Left lobe of liver (tissue), 2 donors: Measurements from ENCODE around the gene TRIM69. TPM values are rescaled to one million over a fixed set of nuclear protein-coding genes. Genes with fewer than 3 reads are reported as not detected.
"Not testable (repeated sequence)": the region's sequence is repeated elsewhere in the genome, so short reads cannot be mapped to it uniquely, and the experiment has no call there.

Source experiments
- ATAC-seq: fragments of 200-7000 bp; cut with Tn5 transposase; one replicate; pipeline ENCODE4 v1.9.1; 2020; ENCODE audit warnings: mild to moderate bottlenecking, moderate library complexity
- DNase-seq: peaks from one replicate; pipeline ENCODE4 v3.0.0-alpha.2; 2020; ENCODE audit warnings: low spot score
- total RNA-seq: library from RNA; stranded (reverse); gene quantifications from one replicate; pipeline ENCODE4 v1.2.1, GENCODE V29; 2021
- donor health status: DM: no; HTN: no; CAD: no; lungs with moderate emphysema.
- donor health status: DM: no; HTN: yes; CAD: no.

TRIM69 gene
- total RNA-seq, 1 donor from 2014 or later = 5.2 TPM

DNA sequence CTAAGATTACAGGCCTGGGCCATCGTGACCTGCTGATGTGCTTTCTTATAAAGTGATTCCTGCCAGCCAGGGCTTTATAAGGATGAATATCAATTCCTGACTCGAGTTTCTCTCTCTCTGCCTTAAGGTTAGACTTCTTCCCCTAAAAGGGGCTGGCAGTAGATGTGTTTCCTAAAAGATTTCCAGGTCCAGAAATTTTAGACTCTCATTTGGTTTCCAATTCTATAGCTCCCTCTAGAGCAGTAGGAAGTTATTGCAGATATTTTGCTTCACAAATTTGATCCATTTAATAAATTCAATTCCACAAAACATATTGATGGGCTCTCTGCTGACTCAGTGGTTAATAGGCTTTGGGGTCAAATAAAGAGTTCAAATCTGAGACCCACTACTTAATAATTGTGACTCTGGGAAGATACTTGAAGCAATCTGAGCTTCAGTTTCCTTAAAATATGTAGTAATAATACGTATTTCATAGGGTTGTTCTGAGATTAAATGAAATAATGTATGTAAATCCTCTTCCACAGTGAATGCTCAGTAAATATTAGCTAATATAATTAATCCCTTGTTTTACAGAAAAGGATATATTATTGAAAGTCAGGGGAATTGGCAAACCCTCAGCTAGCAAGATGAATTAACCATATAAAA is 2.1 kb downstream of the TRIM69 start:
- ATAC-seq = peak; percentile 82
- no peak for DNase-seq

DNA sequence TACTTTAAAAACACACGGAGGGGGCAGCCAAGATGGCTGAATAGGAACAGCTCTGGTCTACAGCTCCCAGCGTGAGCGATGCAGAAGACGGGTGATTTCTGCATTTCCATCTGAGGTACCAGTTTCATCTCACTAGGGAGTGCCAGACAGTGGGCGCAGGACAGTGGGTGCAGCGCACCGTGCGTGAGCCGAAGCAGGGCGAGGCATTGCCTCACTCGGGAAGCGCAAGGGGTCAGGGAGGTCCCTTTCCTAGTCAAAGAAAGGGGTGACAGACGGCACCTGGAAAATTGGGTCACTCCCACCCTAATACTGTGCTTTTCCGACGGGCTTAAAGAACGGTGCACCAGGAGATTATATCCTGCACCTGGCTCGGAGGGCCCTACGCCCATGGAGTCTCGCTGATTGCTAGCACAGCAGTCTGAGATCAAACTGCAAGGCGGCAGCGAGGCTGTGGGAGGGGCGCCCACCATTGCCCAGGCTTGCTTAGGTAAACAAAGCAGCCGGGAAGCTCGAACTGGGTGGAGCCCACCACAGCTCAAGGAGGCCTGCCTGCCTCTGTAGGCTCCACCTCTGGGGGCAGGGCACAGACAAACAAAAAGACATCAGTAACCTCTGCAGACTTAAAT is 3.0 kb downstream of the TRIM69 start:
- ATAC-seq, DNase-seq: not testable (repeated sequence)

DNA sequence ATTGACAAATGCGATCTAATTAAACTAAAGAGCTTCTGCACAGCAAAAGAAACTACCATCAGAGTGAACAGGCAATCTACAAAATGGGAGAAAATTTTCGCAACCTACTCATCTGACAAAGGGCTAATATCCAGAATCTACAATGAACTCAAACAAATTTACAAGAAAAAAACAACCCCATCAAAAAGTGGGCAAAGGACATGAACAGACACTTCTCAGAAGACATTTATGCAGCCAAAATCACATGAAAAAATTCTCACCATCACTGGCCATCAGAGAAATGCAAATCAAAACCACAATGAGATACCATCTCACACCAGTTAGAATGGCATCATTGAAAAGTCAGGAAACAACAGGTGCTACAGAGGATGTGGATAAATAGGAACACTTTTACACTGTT is 7.1 kb downstream of the TRIM69 start:
- not testable (repeated sequence) for DNase-seq, ATAC-seq

DNA sequence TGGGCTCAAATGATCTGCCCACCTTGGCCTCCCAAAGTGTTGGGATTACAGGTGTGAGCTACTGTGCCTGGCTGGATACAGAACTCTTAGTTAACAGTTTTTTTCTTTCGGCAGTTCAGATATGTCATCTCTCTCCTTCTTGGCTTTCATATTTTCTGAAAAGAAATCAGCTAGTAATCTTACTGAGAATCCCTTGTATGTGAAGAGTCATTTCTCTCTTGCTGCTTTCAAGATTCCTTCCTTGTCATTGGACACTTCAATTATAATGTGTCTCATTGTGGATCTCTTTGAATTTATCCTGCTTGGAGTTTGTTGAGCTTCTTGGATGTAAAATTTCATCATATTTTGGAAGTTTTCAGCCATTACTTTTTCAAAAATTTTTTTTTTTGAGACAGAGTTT is 17.0 kb downstream of the TRIM69 start:
- DNase-seq (no peak), ATAC-seq (no peak)

DNA sequence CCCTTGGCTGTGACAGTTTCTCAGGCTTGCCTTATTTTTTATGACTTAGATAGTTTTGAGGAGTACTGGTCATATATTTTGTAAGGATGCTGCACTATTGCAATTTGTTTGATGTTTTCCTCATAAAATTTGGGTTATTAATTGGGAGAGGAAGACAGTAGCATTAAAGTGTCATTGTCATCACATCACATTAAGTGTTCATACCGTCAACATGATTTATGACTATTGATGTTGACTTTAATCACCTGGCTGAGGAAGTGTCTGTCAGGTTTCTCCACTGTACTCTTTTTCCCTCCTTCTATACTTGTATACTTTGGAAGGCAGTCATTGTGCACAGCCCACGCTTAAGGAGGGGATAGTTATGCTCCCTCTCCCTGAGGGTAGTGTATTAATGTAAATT is 26.9 kb downstream of the TRIM69 start:
- DNase-seq = no peak
- ATAC-seq = no peak

DNA sequence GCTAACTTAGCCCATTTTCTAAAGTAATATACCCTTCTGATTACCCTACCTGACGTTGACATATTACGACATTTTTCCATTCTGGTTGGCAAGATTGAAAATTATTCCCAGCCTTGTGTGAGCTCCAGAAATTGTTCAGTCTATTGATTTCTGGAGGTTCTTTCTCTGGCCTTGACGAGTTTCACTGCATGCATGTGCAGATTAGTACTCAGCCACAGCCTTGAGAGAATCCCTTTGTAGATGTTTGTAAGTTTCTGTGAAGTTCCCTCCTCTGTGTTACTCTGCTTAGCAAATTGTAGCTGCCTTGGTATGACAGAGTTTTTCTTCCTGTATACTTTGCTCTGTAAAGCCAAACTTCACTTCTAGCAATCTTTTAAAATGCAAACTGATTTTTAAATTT is 27.5 kb downstream of the TRIM69 start:
- DNase-seq = no peak
- ATAC-seq = no peak

DNA sequence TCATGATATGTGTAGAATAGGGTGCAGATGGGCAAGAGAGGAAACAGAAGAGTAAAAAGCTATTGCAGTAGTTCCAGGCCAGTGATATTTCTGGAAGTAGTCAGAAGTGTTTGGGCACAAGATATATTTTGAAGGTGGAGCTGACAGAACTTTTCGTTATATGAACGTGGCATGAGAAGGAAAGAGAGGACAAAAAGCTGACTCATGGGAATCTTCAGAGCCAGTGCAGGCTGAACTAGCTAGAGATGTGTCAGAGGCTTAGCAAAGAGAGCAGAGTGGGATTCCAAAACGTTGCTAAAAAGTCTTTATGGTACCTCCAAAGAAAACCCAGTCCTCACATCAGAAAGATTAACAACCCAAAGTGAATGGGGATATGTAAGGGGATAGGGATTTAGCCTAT is 28.7 kb downstream of the TRIM69 start:
- no peak for DNase-seq
- no peak for ATAC-seq

- DNase-seq = no peak
- no peak for ATAC-seq
These were observed 33.2 kb downstream of the TRIM69 start for GRCh38 chr15:44769521-44769920.

DNA sequence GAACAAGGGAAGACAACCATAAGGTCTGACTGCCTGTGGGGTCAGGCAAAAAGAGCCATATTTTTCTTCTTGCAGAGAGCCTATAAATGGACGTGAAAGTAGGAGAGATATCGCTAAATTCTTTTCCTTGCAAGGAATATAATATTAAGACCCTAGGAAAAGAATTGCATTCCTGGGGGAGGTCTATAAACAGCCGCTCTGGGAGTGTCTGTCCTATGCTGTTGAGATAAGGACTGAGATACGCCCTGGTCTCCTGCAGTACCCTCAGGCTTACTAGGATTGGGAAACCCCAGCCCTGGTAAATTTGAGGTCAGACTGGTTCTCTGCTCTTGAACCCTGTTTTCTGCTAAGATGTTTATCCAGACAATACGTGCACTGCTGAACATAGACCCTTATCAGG is 34.4 kb downstream of the TRIM69 start:
- DNase-seq, ATAC-seq: not testable (repeated sequence)

GRCh38 chr15:44775953-44776352 is 39.6 kb downstream of the TRIM69 start:
- DNase-seq (no peak), ATAC-seq (no peak)

DNA sequence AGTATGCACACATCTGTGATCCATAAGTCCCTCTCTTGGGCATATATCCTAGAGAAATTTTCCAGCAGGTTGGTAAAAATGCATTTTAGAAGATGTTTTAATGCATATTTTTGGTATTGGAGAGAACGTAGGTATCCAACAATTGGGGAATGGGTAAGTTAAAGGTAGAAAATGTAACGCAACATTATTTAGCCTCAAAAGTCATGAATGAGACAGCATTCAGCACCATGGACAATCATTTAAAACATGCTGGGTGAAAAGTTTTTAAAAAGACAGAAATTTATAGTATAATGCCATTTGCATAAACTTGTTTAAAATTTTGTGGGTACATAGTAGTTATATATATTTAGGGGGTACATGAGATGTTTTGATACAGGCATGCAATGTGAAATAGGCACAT is 43.4 kb downstream of the TRIM69 start:
- DNase-seq (no peak), ATAC-seq (no peak)

DNA sequence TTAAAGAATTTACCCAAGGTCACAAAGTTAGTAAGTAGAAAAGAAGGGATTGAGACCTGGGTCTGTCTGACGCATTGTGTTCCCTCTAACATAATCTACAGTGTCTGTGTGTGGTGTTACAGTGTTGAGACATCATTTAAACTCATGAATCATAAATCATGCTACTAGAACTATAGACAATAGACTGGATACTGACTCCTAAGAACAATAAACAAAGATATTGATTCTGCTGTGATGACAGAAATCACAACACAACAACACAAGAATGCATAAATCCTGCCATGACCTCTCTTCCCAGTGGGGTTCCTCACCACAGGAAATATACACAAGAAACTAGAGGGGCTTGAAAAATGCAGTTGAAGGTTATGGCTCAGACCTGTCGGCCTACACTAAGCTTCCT is 44.3 kb downstream of the TRIM69 start:
- DNase-seq (no peak), ATAC-seq (no peak)

DNA sequence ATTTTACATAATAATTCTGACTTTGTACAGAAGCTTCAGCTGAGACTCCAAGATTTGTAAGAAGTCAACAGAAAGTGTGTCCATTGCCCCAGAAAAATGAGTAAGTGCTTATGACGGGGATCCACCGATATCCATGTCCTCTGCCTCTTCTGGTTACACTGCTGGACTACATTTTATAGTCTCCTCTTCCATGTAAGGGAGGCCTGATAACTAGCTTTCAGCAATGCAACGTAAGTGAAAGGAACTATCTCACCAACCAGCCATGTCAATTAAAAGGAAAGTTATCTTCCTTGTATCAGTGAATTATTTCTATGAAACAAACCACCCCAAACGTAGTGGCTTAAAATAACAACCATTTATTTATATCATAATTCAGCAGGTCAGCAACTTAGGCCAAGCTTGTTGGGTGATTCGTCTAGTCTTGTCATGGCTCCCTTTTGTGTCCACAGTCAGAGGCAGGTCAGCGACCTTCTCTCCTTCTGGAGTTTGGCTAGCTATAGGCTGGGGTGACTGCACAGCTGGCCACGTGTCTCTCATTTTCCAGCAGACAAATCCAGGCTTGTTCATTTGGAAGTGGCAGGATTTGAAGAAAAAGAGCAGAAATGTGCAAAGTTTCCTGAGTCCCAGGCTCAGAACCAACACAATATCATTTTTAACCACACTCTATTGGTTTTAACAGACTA is 44.9 kb downstream of the TRIM69 start:
- ATAC-seq (no peak), DNase-seq (no peak)

GRCh38 chr15:44782516-44782915 is 46.2 kb downstream of the TRIM69 start:
- DNase-seq = no peak
- no peak for ATAC-seq

DNA sequence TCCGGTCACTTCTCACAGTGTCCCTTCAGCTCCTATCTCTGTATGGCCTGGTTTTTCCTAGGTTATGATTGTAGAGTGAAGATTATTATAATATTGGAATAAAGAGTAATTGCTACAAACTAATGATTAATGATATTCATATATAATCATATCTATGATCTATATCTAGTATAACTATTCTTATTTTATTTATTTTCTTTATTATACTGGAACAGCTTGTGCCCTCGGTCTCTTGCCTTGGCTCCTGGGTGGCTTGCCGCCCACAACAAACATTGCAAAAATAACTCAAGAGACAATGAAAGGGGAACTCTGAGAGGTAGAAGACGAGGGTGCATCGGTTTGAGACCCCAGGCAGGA is 48.6 kb downstream of the TRIM69 start:
- not testable (repeated sequence) for ATAC-seq, DNase-seq

GRCh38 chr15:44788748-44789147 is 52.4 kb downstream of the TRIM69 start:
- ATAC-seq (no peak), DNase-seq (no peak)

- DNase-seq = no peak
- peak; percentile 35 for ATAC-seq
These were observed 53.9 kb downstream of the TRIM69 start for GRCh38 chr15:44790215-44790614.

DNA sequence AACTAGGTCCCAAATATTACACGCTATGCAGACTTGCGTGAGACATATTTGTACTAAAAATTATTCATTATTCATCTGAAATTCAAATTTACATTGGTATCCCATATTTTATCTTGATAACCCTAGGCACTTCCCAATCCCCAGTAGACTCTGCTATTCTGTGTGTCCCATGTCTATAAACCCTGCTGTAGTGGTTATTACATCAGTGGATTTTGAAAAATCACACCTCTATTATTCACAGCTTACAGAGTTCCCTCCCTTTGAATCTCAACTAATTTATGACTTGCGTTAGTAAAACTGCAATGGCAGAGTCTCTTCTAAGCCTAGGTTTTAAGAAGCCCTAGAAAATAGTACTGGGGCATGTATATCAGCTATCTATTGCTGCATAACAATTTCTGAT is 54.3 kb downstream of the TRIM69 start:
- ATAC-seq (no peak), DNase-seq (no peak)

GRCh38 chr15:44792715-44793114 is 56.4 kb downstream of the TRIM69 start:
- ATAC-seq (no peak), DNase-seq (no peak)

DNA sequence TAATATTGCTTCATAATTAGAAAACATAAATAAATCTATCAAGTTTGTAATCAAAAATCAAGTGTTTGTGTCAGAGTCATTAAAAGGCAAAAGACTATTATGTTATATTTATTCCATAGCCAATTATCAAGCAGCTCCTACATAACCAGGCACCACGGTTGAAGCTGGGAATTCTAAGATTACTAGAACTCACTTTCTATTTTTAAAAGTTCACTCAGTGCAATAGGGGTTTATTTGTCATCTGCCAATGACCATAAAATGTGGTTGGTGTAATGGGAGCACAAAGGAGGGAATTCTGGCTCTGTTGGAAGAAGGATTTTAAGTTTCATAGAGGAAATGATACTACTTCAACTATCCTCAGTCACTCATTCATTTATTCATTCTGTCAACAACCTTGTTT is 57.7 kb downstream of the TRIM69 start:
- ATAC-seq = no peak
- no peak for DNase-seq

GRCh38 chr15:44796508-44796907 is 60.2 kb downstream of the TRIM69 start:
- ATAC-seq = no peak
- no peak for DNase-seq

DNA sequence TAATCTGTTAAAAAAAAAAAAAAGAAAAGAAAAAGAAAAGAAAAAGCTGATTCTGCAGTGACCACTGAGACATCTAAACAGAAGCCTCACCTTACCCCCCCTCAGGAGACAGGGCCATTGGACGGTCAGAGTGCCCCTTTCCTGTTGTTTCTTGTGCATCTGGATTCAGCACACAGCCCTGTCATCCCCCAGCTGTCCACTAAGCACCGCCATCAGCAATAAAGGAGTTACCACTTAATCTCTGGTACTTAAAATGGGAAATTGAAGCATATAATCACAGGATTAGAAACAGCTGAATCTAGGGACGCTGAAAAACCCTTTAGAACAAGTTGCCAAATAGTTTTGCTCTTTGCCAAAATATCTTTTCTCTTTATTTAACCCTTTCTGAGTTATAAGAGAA is 62.5 kb downstream of the TRIM69 start:
- ATAC-seq (peak; percentile 59), DNase-seq (no peak)
